KOPT-K1 (cell line): Measurements from ENCODE around the gene SRP14.
A peak's percentile ranks its signal among the peaks of the same experiment; 100 is the strongest.

Source experiments
- H3K27ac ChIP-seq: fragments of 200-600 bp; sonication (generic); 2 replicates; pipeline ENCODE4 v1.5.1; 2016; ENCODE audit warnings: antibody characterized with exemption, mild to moderate bottlenecking, low read depth, low read length; ENCODE audit not compliant: poor library complexity, severe bottlenecking
- H3K36me3 ChIP-seq: fragments of 200-600 bp; sonication (generic); 2 replicates; pipeline ENCODE4 v1.5.1; 2017; ENCODE audit warnings: antibody characterized with exemption, mild to moderate bottlenecking, low read length, moderate library complexity; ENCODE audit not compliant: insufficient read depth
- H3K9me3 ChIP-seq: fragments of 200-600 bp; sonication (generic); 2 replicates; pipeline ENCODE4 v1.5.1; 2017; ENCODE audit warnings: antibody characterized with exemption, low read length, mild to moderate bottlenecking; ENCODE audit not compliant: insufficient read depth, poor library complexity, severe bottlenecking

The SRP14 gene

DNA sequence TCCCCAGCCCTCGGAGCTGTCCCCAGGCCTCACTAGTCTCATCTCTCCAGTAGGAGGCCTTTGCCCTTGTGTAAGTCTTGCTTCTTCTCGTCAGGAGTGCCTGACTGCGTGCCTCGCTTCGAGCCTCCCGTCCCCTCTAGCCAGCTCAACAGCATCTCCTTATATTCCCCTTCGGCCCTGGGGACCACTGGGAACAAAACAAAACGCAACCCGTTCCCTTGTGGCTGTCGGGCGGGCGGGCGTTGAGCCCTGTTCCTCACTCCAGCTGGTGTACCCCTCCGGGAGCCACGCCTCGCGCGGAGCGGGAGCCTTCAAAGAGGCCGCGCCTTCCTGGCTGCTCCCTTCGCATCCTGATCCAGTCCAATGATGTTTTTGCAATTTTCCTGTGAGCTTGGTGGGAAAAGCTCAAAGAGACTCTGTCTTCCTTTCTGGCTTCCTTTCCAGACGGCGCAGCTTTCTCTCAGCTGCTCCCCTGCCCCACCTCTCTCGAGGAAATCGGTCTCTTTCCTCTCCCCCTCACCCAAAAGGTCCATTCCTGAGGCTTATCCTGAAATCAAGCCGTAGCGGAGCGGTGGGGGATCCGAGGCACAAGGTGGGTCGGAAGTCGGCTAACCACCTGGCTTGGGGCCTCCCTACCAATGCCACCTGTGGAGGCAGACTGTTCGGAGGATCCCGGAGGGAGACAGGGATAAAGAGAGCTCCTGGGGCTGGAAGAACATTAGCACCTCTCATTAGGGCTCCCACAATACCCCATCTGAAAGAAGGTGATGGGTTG, 33.4 kb upstream of the SRP14 start:
- H3K9me3 ChIP-seq: no peaks in the 10 kb centered on the region
- H3K27ac ChIP-seq: no peak overlapping the region
- H3K36me3 ChIP-seq: no peaks in the 10 kb centered on the region

DNA sequence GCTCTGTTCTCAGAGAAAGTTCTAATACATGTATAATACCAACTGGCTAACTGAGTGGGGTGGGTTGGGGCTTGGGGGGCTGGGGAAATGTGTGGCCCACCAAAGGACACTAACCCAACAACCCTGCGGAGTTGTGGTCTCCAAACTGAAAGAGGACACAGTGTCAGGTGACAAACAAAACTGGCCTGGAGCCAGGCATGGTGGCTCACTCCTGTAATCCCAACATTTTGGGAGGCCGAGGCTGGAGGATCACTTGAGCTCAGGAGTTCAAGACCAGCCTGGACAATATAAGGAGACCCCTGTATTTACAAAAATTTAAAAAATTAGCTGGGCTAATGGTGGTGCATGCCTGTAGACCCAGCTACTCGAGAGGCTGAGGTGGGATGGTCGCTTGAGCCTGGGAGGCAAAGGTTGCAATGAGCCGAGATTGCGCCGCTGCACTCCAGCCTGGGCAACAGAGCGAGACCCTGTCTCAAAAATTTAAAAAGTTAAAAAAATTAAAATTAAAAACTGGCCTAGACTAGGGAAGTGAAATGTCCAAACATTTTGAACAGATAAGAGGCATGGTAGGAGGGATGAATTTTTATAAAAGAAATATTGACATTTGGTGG, 31.7 kb upstream of the SRP14 start:
- H3K9me3 ChIP-seq: no peaks in the 10 kb centered on the region
- no peaks in the 10 kb centered on the region for H3K36me3 ChIP-seq

DNA sequence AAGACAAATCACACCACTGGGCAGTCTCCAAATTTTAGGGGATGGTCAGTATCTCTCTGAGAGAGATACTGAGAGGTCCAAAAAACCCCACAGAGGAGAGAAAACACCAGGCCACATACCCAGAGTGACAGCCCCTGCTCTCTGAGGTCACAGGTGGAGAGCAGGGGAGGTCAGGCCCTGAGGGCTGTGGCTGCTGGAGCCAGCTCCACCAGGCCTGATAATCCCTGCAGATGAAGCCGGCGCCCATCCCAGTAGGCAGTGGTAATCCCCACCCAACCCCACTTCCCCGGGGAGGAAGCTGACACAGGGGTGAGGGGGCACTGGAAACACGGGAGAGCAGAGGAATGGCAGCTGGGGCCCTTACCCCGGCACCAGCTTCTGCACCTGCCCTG, 31.2 kb upstream of the SRP14 start:
- Histone ChIP-seq H3K36me3 (no peaks in the 10 kb centered on the region), H3K27ac (peak overlapping the region; percentile 39), H3K9me3 (no peaks in the 10 kb centered on the region)

More for the DNA sequence above, 31.7 kb upstream of the SRP14 start:
- H3K27ac ChIP-seq: peak overlapping the region; percentile 39

DNA sequence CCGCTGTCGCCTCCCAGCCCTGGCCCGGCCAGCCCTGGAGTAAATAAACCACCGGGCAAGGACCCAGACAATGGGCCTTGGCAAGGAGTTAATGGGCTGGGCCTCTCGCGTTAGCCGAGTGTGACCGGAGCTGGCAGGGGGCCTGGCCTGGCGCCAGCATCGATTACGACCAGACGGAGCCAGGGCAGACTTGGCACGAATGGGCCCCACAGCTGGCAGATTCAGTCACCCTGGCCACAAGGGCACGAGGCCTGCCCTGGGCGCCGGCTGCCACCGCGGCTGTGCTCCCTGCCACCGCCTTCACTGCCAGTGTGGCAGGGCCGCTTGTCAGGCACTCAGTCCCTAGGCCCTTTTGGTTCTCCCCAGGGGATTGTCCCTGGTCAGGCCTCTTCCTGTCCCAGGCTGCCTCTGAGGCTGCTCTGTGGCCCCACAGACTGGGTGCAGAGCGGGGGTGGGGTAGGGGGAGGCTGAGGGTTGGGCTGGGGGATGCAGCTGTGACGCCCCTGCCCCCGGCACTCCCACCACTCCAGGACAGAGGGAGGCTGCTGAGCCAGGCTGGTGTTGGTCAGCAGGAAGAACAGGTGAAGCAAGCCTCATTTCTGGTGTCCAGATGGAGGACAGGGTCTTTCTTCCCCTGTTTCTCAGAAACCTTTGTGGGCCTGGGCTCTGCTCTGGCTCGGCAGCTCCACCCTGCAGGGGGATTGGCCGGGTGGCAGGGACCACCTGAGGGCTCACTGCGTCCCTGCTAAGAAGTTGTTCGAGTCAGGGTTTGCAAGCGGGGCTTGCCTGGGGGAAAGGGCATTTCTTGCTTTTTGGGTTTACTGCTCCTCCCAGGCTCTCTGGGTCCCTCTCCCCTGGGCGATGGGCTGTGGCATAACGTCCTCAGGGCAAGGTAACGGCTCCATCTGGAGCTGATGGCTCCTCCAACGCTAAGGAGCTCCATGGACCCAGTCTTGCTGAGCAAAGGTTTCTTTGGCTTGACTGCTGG, 30.5 kb upstream of the SRP14 start:
- H3K36me3 ChIP-seq: no peaks in the 10 kb centered on the region
- H3K9me3 ChIP-seq: no peaks in the 10 kb centered on the region
- H3K27ac ChIP-seq: peak overlapping the region; percentile 39

DNA sequence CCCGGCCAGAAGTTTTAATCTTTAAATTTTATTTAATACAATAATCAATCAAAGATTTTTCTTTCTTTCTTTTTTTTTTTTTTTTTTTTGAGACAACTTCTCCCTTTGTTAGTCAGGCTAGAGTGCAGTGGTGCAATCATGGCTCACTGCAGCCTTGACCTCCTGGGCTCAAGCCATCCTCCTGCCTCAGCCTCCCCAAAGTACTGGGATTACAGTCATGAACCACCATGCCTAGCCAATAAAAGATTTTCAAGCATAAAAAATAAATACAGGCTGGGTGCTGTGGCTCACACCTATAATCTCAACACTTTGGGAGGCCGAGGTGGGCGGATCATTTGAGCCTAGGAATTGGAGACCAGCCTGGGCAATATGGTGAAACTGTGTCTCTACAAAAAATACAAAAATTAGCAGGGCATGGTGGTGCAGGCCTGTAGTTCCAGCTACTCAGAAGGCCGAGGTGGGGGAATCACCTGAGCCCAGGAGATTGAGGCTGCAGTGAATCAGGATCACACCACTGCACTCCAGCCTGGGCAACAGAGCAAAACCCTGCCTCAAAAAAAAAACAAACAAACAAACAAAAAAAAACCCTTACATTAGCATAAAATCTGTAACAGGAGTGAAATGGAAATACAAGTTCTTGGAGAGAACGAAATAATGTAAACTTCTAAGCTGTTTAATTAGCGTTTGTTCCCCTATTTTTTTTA, 29.1 kb upstream of the SRP14 start:
- Histone ChIP-seq H3K36me3 (no peaks in the 10 kb centered on the region), H3K27ac (no peak overlapping the region), H3K9me3 (no peaks in the 10 kb centered on the region)

DNA sequence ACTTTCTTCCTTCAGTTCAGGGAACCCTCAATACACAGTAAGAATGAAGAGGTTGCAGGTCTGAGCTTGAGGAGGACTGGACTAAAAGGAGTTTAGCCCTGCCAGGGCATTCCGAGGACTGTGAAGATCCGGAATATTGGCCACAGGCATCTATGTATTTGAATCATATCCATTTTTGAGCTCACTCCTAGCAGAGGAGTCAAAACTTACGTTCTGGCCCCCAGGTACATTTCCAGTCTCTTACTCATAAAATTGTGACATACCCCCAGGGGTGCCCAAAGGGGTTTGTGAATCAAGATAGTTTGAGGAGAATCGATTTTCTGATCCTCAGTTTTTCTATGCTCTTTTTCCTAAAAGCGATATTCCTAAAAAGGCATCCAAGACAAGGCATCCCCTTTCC, 27.6 kb upstream of the SRP14 start:
- no peaks in the 10 kb centered on the region for H3K36me3 ChIP-seq
- H3K9me3 ChIP-seq: no peaks in the 10 kb centered on the region
- H3K27ac ChIP-seq: no peak overlapping the region

DNA sequence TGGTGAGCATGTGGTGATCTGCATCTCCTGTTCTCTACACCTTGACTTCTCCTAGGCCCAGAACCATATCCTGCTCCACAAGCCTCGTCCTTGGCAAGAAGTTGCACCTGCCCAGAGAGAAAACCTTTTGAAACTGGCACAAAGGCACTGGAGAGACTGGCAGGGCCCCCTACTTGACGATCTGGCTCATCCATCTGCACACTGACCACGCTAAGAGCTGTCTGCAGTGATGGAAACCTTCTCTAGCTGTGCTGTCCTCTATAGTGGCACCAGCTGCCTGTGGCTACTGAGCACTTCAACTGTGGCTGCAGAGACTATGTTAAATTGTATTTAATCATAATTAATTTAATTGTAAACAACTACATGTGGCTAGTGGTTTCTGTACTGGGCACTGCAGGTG, 26.2 kb upstream of the SRP14 start:
- Histone ChIP-seq H3K36me3 (no peaks in the 10 kb centered on the region), H3K9me3 (no peaks in the 10 kb centered on the region), H3K27ac (peak overlapping the region; percentile 13)

DNA sequence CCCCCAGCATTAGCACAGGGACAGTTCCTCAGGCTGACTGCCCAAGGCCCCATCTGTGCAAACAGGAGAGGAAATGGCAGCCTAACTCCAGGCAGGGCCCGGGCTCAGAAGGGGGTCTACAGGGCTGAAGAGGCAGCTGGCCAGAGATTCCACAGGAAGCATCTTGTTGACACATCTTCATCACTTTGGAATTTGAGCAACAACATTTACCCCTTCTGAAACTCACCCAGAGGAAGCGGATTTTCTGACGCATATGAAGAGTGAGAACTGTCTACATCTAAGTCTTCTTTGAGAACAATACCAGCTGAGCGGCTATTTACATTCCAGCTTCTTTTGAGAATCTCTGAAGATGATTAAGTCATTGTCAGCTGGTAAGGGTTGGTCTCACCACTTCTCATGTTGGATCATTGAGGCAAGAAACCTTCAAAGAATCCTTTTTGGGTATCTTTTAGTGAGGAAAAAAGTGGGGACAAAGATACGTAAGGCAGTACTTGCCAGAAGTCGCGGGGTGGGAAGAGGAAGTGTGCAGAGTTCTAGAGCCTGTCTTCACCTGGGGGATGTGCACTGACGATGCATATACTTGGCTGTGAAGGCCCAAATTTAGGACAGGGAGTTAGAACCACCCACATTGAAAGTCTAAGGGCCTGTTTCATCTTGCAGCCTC, 25.4 kb upstream of the SRP14 start:
- Histone ChIP-seq H3K36me3 (no peaks in the 10 kb centered on the region), H3K27ac (no peak overlapping the region), H3K9me3 (no peaks in the 10 kb centered on the region)

DNA sequence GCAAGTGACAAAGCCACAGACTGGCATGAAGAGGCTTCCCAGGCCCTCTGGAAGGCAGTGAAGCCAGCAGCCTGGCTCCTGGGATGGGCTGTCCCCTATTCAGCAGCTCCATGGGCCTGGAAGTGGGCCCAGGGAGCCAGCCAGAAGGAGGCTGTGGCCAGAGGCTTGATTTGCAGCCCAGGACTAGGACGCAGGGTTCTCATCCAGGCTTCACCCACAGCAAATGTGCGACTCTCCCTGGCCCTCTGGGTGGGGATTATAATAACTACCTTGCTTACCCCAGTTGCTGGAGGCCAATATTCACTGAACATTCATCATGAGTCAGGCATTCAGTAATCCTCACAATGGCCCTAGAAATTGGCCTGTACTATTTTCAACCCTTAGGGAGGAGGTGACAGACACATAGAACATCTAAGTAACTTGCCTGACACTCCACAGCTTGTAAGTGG, 24.6 kb upstream of the SRP14 start:
- no peaks in the 10 kb centered on the region for H3K36me3 ChIP-seq
- H3K9me3 ChIP-seq: no peaks in the 10 kb centered on the region
- no peak overlapping the region for H3K27ac ChIP-seq

DNA sequence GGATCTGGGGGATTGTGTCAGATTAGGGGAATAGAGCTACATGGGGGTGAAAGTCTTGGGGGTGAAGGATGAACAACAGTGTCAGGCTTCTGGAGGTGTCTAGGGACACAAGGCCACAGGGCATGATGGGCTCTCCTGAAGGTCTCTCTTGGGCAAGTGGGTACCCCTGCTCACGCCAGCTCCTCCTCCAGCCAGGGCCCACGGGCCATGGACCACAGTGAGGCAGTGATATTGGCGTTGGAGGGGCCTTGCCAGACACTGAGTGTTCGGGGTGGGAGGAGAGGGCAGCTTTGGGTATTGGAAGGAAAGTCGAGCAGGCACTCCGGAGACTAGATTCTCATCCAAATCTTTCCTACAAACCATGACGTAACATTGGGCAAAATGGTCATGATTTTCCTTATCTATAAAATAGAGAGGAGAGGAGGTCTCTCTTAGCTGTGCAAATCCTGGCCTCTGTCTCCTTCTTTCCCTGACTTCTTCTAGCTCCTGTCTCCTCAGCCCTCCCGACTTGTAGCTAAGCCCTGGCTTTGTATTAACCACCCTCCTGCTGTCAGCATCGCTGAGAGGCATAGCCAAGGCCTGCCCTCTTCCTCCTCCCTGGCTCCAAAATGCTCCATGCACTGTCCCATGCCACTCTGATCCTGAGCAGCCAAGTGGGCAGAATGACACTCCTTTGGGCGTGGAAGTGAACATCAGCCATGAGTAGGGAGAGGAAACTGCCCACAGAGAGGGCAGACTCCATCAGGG, 24.0 kb upstream of the SRP14 start:
- no peak overlapping the region for H3K27ac ChIP-seq
- no peaks in the 10 kb centered on the region for H3K36me3 ChIP-seq
- no peaks in the 10 kb centered on the region for H3K9me3 ChIP-seq

DNA sequence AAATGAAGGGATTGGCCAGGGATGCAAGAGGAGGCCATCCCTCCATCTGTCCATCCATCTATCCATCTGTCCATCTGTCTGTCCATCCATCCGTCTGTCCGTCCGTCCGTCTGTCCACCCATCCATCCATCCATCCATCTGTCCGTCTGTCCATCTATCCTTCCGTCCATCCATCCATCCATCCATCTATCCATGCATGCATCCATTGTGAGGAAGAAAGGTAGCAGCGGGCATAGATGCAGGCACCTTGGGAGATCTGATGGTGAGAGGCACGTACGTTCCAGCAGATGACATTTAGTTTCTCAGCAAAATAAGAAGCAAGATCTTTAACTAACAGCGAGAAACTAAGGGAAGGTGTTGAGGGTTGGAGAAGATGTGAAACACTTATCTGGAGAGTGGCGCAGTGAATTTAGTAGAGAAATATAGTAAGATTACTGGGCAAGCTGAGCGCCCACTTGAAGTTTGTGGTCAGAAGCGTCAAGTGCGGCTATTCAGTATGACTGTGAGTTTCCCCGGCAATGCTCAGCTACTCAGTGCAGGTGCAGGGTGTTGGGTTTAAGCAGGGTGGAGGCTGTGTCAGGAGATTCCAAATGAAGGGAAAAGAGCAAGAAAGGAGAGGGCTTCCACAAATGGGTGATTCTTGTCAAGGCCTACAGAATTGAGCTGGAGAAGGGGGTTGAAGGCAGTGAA, 22.4 kb upstream of the SRP14 start:
- no peak overlapping the region for H3K27ac ChIP-seq
- H3K9me3 ChIP-seq: no peaks in the 10 kb centered on the region
- no peaks in the 10 kb centered on the region for H3K36me3 ChIP-seq

DNA sequence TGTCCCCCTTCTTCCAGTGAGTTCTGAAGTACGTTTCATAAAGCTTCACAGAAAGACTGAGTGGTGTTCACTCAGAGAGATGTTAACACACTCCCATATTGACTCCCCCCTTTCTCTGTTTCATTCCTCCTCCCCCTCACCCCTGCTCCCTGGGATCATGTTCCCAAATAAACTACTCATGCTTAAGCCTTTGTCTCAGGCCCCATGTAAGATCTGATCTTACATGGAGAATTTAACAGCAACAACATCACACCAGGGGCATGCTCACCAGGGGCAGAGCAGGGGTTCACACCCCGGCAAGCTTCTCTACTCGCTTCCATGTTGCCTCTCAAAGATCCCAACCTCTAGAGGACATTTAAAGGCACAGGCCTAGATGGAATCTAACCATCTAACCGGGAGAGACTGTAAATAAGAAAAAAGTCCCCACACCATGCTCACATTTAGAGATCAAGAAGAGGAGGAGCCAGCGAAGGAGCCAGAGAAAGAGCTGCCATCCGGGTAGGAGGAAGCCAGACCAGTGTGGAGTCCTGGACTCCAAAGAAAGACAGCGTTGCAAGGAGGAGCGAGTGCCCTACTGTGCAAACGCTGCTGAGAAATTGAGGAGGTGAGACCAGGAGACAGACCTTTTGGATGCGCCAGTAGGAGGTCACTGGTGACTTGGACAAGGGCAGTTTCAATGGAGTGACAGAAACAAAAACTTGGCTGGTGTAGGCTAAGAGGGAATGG, 21.4 kb upstream of the SRP14 start:
- H3K9me3 ChIP-seq: no peaks in the 10 kb centered on the region
- H3K36me3 ChIP-seq: no peaks in the 10 kb centered on the region
- no peak overlapping the region for H3K27ac ChIP-seq

DNA sequence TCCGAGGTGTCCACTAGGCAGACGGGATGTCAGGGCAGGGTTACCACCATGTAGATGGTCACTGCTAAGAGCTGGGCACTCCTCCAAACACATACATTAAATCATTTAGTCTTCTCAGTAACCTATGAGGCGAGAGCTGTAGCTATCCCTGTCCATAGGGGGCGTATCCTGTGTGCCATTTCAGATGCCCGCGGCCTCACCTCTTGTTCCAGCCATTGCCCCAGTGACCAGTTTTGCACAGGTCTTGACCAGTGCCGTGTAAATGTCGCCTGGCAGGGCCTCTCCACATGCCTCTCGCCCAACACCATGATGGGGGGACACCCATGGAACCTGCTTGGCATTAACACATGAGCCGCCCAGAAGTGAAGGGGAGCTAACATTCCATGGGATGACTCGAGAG, 20.8 kb upstream of the SRP14 start:
- Histone ChIP-seq H3K9me3 (no peaks in the 10 kb centered on the region), H3K36me3 (no peaks in the 10 kb centered on the region), H3K27ac (no peak overlapping the region)
